ENCODE data around the gene RWDD1.

GRCh38 chr6:116578335-116578734 is 7.0 kb downstream of the RWDD1 start:
- TF ChIP-seq, protein P1, sequence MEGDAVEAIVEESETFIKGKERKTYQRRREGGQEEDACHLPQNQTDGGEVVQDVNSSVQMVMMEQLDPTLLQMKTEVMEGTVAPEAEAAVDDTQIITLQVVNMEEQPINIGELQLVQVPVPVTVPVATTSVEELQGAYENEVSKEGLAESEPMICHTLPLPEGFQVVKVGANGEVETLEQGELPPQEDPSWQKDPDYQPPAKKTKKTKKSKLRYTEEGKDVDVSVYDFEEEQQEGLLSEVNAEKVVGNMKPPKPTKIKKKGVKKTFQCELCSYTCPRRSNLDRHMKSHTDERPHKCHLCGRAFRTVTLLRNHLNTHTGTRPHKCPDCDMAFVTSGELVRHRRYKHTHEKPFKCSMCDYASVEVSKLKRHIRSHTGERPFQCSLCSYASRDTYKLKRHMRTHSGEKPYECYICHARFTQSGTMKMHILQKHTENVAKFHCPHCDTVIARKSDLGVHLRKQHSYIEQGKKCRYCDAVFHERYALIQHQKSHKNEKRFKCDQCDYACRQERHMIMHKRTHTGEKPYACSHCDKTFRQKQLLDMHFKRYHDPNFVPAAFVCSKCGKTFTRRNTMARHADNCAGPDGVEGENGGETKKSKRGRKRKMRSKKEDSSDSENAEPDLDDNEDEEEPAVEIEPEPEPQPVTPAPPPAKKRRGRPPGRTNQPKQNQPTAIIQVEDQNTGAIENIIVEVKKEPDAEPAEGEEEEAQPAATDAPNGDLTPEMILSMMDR (IDR thresholded peaks at IDR 0.05; ENCODE audit: low read depth, low read length) = no peak
- TF ChIP-seq EZH2phosphoT487 (IDR thresholded peaks at IDR 0.05; ENCODE audit: low read depth) = no peak
